PC-3 (cell line): ENCODE data around the gene GADL1.

Experiments used
- EZH2 ChIP-seq: fragments of 300-600 bp; sonication (generic); IDR thresholded peaks from one replicate; pipeline ENCODE4 v1.6.1; 2017; ENCODE audit warnings: antibody characterized with exemption, mild to moderate bottlenecking, low read length; ENCODE audit not compliant: unreplicated experiment
- TF ChIP-seq, protein P1 (sequence below): fragments of 300-600 bp; sonication (generic); conservative IDR thresholded peaks from 2 replicates; pipeline ENCODE4 v1.5.1; 2017; ENCODE audit warnings: antibody characterized with exemption, low read depth, mild to moderate bottlenecking, low read length

DNA sequence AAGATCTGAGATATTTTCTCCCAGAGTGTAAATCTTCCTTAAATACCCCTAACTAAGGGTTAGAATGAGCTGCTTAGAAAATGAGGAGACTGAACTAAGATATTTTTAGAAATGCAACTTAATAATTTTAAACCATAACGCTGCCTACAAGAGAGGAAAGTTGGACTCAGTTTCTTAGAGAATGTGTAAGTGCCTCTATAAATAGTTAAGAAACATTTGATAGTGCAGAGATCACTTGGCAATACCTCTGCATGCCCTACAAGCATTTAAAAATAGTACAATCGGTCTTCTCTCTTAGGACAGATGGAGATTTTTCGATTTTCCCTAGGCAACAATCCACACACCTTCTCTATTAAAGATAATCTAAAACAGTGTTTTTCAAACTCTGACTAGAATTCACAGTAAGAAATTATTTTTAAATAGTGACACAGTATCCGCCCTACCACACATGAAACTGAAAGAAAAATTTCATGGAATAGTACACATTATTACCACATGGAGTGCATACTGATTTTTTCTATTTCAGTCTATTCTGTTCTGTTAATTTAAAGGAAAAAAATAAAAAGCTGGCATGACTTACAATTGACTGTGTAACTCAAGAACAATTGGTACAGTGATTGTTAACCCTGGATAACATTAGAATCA lies 83.2 kb downstream of the GADL1 start:
- TF ChIP-seq, protein P1, sequence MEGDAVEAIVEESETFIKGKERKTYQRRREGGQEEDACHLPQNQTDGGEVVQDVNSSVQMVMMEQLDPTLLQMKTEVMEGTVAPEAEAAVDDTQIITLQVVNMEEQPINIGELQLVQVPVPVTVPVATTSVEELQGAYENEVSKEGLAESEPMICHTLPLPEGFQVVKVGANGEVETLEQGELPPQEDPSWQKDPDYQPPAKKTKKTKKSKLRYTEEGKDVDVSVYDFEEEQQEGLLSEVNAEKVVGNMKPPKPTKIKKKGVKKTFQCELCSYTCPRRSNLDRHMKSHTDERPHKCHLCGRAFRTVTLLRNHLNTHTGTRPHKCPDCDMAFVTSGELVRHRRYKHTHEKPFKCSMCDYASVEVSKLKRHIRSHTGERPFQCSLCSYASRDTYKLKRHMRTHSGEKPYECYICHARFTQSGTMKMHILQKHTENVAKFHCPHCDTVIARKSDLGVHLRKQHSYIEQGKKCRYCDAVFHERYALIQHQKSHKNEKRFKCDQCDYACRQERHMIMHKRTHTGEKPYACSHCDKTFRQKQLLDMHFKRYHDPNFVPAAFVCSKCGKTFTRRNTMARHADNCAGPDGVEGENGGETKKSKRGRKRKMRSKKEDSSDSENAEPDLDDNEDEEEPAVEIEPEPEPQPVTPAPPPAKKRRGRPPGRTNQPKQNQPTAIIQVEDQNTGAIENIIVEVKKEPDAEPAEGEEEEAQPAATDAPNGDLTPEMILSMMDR = no peak
- TF ChIP-seq EZH2 = no peak
